HL-60 (cell line): ENCODE data around the gene DYNC1I1.

Experiments used
- CTCF ChIP-seq: IDR thresholded peaks from one replicate; pipeline ENCODE4 v1.5.1; 2011; ENCODE audit warnings: low read length, control low read depth, inconsistent platforms; ENCODE audit not compliant: insufficient read depth
- GABPA ChIP-seq: IDR thresholded peaks from 2 replicates; pipeline ENCODE4 v1.6.1; 2012; ENCODE audit warnings: low read depth
- POLR2AphosphoS5 ChIP-seq: IDR thresholded peaks from 2 replicates; pipeline ENCODE4 v1.6.1; 2012; ENCODE audit warnings: low read depth
- REST ChIP-seq: IDR thresholded peaks from 2 replicates; pipeline ENCODE4 v1.6.1; 2012; ENCODE audit warnings: low read depth; ENCODE audit not compliant: insufficient replicate concordance
- SPI1 ChIP-seq: IDR thresholded peaks from 2 replicates; pipeline ENCODE4 v1.6.1; 2012; ENCODE audit warnings: low read depth, mild to moderate bottlenecking, borderline replicate concordance

DNA sequence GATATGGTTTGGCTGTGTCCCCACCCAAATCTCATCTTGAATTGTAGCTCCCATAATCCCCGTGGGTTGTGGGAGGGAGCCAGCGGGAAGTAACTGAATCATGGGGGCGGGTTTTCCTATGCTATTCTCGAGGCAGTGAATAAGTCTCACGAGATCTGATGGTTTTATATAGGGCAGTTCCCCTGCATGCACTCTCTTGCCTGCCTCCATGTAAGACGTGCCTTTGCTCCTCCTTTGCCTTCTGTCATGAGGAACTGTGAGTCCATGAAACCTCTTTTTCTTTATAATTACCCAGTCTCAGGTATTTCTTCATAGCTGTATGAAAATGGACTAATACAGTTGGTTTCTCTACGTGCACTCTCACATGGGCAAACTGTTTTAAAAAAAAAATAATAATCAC, 341.8 kb downstream of the DYNC1I1 start:
- no peak for TF ChIP-seq GABPA
- no peak for TF ChIP-seq CTCF
- TF ChIP-seq POLR2AphosphoS5 = no peak
- no peak for TF ChIP-seq REST
- no peak for TF ChIP-seq SPI1
